ENCODE data around the gene ZNF808. TPM values are rescaled to one million over a fixed set of nuclear protein-coding genes. Genes with fewer than 3 reads are reported as not detected.
"Not testable (repeated sequence)": the region's sequence is repeated elsewhere in the genome, so short reads cannot be mapped to it uniquely, and the experiment has no call there.

The ZNF808 gene
- total and polyA plus RNA-seq, 8 donors, result 3.6 to 17.1 (median 10.2) TPM

GRCh38 chr19:52566588-52566987 is 39.1 kb downstream of the ZNF808 start:
- intact Hi-C loops (cut with DNase I), result no loop called here
- DNase-seq, result no peak
- H3K9me3 ChIP-seq, result no peaks in the 10 kb centered on the region
- no peak overlapping the region for H3K27ac ChIP-seq
- no peak overlapping the region for H3K4me3 ChIP-seq
- 94 to 98% methylated on average over 2 of the region's 2 CpGs for WGBS, 2 donors
- no peak for TF ChIP-seq CTCF (IDR thresholded peaks at IDR 0.05)
- H3K4me1 ChIP-seq, result no peaks in the 10 kb centered on the region
- ATAC-seq, result no peak
- H3K27me3 ChIP-seq, result no peaks in the 10 kb centered on the region
- peaks cover 0 to 6% (median 0%) of the 10 kb centered on the region in 3 donors for H3K36me3 ChIP-seq
- no peak for FAIRE-seq

GRCh38 chr19:52567921-52568320 is 40.5 kb downstream of the ZNF808 start:
- Histone ChIP-seq H3K4me3 (no peak overlapping the region), H3K27me3 (no peaks in the 10 kb centered on the region), H3K27ac (no peak overlapping the region), H3K36me3 (peaks cover 0 to 6% (median 0%) of the 10 kb centered on the region in 3 donors), H3K9me3 (no peaks in the 10 kb centered on the region), H3K4me1 (no peaks in the 10 kb centered on the region)
- ATAC-seq, result no peak
- WGBS, 2 donors, result 98 to 99% methylated on average over 14 of the region's 14 CpGs
- no peak for TF ChIP-seq CTCF (IDR thresholded peaks at IDR 0.05)
- DNase-seq, result no peak
- no peak for FAIRE-seq
- intact Hi-C loops (cut with DNase I), result no loop called here

GRCh38 chr19:52569638-52569999 is 42.2 kb downstream of the ZNF808 start:
- H3K27me3 ChIP-seq; FAIRE-seq; H3K36me3 ChIP-seq; H3K9me3 ChIP-seq; H3K4me1 ChIP-seq; intact Hi-C loops (cut with DNase I): not testable (repeated sequence)
- 3 to 7% methylated on average over 13 of the region's 13 CpGs for WGBS, 2 donors
- Histone ChIP-seq H3K27ac (peak overlapping the region; percentile 53 to 72 (median 64)), H3K4me3 (peak overlapping the region in 3 of 4 donors; percentile 53 to 80 (median 67))
- DNase-seq (peak; percentile 22 to 67 (median 46)), ATAC-seq (peak; percentile 18 to 40 (median 32))

- FAIRE-seq, result no peak
- no peaks in the 10 kb centered on the region for H3K36me3 ChIP-seq
- WGBS, 2 donors, result 1% methylated on average over 57 of the region's 57 CpGs
- peak; percentile 87 to 98 (median 96) for DNase-seq
- H3K4me3 ChIP-seq, result peak within 1 kb of the TSS; percentile 53 to 80 (median 62)
- peak in 3 of 4 donors; percentile 9 to 32 (median 17) for TF ChIP-seq CTCF (IDR thresholded peaks at IDR 0.05)
- H3K9me3 ChIP-seq, result no peaks in the 10 kb centered on the region
- ATAC-seq, result peak; percentile 99 to 100 (median 100)
- H3K27me3 ChIP-seq, result no peaks in the 10 kb centered on the region
- peak within 1 kb of the TSS; percentile 64 to 78 (median 68) for H3K27ac ChIP-seq
- intact Hi-C loops (cut with DNase I), result loop anchor here in 1 of 3 donors (5.0 kb wide), 1 partner anchor 478 kb away; no protein-coding TSS in a partner anchor
- no peaks in the 10 kb centered on the region for H3K4me1 ChIP-seq
These were observed 42.8 kb downstream of the ZNF808 start, which contains the start of gene ZNF701 for GRCh38 chr19:52570000-52570861. Gene ZNF701, plus strand, starts transcription at chr19:52570287. Its CDS starts 3,861 bp downstream, at chr19:52574148.

GRCh38 chr19:52584736-52585440 is 57.4 kb downstream of the ZNF808 start:
- Histone ChIP-seq H3K36me3 (peaks cover 0 to 35% (median 20%) of the 10 kb centered on the region in 3 donors), H3K4me3 (no peak overlapping the region), H3K4me1 (no peaks in the 10 kb centered on the region), H3K27ac (peak overlapping the region in 1 of 4 donors; percentile 54), H3K9me3 (no peaks in the 10 kb centered on the region), H3K27me3 (no peaks in the 10 kb centered on the region)
- FAIRE-seq, result no peak
- no peak for TF ChIP-seq CTCF (IDR thresholded peaks at IDR 0.05)
- WGBS, 2 donors, result 26 to 44% methylated on average over 39 of the region's 39 CpGs
- ATAC-seq, result peak in 2 of 4 donors; percentile 67 to 88
- no peak for DNase-seq
- intact Hi-C loops (cut with DNase I), result no loop called here

Measured in pancreas (tissue), 10 donors.